GM12872 (cell line): ENCODE results near the gene DLK2.

ENCODE experiments used
- TF ChIP-seq, protein P1 (sequence below): IDR thresholded peaks from 3 replicates; pipeline ENCODE4 v1.5.1; 2011; ENCODE audit warnings: low read depth, mild to moderate bottlenecking, low read length, moderate library complexity; ENCODE audit not compliant: insufficient read depth

DLK2 gene

DNA sequence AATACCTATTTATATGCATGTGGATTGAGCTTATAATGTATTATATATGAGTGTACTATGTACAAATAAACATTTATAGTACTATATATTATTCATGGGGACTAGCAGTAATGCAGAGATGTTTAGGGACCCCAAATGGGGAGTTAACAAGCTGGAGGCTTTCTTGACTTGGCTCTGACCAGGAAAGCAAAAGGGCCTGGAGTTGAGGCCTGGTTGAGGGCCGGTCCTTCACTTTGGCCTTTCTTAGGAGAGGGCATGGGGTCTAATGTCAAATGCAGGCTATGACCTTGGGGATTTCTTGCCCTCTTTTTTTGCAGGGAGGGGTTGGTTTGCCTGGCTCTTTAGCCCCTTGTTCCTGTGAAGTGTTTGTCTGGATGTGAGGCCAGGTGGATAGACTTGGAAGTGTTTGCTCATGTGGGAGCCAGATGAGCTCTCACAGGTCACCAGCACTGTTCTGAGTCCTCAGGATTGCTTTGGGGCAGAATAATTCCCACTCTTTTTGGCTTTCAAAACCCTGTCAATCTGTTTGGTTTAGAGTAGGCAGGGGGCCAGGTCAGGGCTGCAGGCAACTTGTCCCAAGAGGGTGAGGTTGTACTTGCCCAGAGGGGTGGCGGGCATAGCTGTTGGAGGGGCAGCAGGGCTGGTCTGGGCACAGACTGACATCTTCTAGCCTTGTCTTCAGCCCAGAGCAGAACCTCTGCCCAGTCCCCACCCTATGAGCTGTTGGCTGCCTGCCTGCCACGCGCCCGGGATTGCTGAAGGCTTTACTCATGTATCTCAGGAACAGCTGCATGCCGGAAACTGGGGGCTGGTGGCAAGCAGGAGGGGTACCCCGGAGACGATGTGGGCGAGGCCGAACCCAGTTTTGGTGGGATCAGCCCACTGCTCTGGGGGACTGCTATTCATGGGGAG, 36.7 kb upstream of the DLK2 start:
- TF ChIP-seq, protein P1, sequence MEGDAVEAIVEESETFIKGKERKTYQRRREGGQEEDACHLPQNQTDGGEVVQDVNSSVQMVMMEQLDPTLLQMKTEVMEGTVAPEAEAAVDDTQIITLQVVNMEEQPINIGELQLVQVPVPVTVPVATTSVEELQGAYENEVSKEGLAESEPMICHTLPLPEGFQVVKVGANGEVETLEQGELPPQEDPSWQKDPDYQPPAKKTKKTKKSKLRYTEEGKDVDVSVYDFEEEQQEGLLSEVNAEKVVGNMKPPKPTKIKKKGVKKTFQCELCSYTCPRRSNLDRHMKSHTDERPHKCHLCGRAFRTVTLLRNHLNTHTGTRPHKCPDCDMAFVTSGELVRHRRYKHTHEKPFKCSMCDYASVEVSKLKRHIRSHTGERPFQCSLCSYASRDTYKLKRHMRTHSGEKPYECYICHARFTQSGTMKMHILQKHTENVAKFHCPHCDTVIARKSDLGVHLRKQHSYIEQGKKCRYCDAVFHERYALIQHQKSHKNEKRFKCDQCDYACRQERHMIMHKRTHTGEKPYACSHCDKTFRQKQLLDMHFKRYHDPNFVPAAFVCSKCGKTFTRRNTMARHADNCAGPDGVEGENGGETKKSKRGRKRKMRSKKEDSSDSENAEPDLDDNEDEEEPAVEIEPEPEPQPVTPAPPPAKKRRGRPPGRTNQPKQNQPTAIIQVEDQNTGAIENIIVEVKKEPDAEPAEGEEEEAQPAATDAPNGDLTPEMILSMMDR = no peak

DNA sequence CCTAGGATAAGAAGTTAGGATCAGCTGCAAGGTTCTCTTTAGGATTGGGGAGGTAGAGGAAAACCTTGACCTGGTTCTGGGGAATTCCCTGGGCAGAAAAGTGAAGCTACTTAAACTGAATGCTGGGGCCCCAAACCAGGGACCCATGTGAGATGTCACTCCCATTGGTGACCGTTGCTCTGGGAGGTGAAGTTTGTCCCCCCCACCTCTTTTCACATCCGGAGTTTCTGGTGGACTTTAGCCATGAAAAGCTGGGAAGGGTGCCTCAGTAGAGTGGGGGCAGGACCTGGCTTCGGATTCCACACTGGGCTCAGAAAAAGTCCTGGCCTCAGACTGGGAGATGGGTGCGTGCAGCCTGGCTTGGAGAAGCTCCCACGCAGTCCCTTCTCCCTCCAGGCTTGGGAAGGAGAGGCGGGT, 35.2 kb upstream of the DLK2 start:
- TF ChIP-seq, protein P1 = no peak

DNA sequence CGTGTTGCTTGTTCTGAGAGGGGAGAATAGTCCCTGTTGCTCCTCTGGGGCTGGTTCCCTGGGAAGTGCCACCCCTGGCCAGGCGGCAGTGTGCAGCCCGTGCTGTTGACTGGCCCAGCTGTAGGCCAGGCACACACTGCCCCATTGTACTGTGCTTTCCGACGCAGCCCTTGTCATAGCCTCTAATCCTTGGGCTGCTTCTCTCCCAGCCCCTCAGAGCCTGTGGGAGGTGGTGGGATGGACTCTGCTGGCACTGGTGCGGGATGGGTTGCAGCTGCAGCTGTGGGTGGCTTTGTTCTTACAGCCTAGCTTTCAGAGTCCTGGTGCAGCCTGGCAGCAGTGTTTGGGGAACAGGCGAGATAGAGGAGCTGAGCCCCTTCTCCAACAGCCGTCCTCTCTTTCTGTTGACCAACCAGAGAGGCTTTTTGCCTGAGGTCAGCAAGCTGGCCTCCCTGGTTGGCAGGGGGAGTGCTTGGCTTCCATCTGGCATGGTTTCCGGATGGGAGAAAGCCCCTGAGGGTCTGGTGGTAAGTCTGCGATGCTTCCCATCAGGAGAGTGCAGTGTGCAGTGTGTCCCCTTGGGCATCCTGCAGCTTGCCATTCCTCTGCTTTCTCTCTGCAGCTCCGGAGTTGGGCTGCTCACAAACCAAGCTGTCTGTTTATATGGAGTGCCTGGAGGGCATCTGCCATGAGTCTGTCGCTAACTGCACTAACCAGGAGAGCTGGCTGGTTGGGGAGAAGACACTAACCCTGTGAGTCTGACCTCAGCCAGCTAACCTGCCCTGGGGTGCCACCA, 34.1 kb upstream of the DLK2 start:
- TF ChIP-seq, protein P1 = no peak

DNA sequence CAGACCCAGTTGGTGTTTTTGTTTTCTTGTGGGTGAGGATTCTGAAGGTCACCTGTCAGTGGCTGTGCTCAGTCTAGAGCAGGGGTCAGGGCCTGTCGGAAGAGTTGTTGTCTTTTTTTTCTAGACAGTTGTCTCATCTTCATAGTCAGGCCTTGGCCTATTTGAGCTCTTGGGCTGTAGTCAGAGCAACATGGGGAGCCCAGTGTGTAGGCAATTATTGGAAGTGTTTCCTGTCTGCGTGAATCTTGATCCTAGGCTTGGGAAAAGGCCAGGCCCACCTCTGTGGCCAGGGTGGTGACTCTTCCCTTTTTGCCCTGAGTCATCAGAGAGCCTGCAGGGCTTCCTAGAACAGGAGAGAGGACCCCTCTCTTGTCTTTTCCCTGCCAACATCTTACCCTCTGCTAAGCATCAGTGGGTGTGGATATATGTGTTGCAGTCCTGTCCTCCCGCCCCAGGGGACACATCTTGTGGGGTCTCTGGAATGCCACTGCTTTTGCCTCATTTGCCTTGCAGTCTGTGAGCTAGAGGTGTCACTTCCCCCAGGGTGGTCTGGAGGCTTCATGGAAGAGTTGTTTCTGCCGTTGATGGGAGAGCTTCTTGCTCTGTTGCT, 33.4 kb upstream of the DLK2 start:
- TF ChIP-seq, protein P1 = no peak

DNA sequence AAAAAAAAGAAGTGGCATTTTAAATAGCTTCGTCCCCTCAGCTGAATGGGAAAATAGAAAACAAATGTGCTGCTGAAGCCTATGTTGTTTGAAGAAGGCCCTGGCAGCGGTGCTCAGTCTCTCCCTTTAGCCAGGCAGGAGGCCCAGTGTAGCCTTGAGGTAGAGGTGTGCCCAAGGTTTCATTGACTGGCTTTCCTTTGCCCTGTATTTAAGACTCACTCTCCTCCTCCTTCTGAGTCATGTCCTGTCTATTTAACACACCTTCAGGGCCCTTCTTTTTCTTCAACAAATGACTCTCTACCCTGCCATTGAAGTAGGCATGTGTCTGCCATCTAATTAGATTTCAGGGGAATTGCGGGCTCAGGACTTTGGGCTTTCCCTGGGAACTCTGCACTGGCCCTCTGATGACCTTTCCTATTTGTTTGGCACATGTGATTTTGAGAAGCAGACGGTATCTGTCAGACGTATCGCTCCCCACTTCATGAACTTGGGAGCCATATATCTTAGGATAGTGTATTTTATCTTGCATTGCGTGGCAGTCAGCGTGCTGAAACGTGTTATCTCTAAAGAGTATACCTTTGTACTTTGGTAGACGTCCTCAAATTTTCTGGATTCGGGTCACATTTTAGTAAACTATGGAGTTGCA, 26.4 kb upstream of the DLK2 start:
- TF ChIP-seq, protein P1 = no peak

DNA sequence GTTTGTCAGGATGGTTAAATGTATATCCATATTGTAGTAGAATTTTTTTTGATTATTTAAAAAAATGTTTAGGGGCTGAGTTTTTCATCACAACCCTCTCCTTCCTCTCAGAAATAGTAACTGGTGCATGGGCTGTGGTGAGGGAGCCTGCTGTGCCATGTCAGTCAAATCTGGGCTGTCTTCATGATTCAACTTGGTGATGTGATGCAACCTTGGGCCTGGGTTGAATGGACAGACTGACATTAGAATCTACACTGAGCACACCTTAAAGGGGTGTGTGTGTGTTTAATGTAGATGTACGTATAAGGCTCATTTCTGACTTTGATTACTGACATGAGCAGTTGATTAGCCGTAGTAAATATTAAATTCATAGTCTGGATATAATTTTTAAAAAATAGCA, 25.7 kb upstream of the DLK2 start:
- TF ChIP-seq, protein P1 = no peak

DNA sequence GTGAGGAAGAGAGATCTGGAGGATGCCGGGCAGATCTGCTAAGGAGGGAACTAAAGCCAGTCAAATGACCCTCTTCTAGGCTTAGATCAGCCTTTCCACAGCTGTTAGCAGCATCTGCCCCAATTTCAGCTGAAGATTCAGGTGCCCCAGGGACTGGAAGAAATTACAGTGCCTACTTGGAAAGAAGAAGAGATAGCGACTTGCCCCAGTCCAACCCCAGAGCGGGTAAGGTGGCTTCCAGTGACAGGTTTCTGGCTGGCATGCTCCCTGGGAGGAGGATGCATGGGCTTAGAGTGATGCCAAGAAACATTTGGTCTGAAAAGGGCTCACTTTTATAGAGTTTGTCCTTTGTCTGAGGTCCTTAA, 22.6 kb upstream of the DLK2 start:
- TF ChIP-seq, protein P1 = no peak
